CD14-positive monocyte (primary cell): Measurements from ENCODE around the gene PSMF1. TPM values are rescaled to one million over a fixed set of nuclear protein-coding genes. Genes with fewer than 3 reads are reported as not detected.

Experiments
- DNase-seq, 3 donors: peaks; one replicate each; pipeline ENCODE4 v3.0.0-alpha.2; 2011 to 2022
- H2AFZ ChIP-seq: 2 replicates; pipeline ENCODE4 v1.6.0; 2012; ENCODE audit warnings: mild to moderate bottlenecking, low read depth, low read length, inconsistent platforms; ENCODE audit not compliant: insufficient read depth, poor library complexity, severe bottlenecking
- H3K27ac ChIP-seq, 2 donors: 1 replicate in 1 of 2; 2 replicates in 1 of 2; pipeline ENCODE4 v1.5.1; 2012 to 2013; ENCODE audit warnings: low read length in 2 of 2, control low read depth in 1 of 2, inconsistent platforms in 1 of 2, low read depth in 1 of 2, mild to moderate bottlenecking in 1 of 2
- H3K27me3 ChIP-seq, 2 donors: one replicate each; pipeline versions ENCODE4 v1.6.0 to v1.6.1; 2011 to 2013; ENCODE audit warnings: low read length in 2 of 2; ENCODE audit not compliant: control insufficient read depth in 2 of 2, insufficient read depth in 2 of 2
- H3K36me3 ChIP-seq, 2 donors: replicated peaks in 1 of 2; 1 replicate in 1 of 2; 2 replicates in 1 of 2; pipeline versions ENCODE4 v1.5.1 to v1.6.1; 2012 to 2013; ENCODE audit warnings: low read length in 2 of 2, control low read depth in 1 of 2, inconsistent platforms in 1 of 2, mild to moderate bottlenecking in 1 of 2; ENCODE audit not compliant: insufficient read depth in 2 of 2, control insufficient read depth in 1 of 2
- H3K4me1 ChIP-seq, 2 donors: 1 replicate in 1 of 2; 2 replicates in 1 of 2; pipeline versions ENCODE4 v1.5.1 to v1.6.1; 2012 to 2013; ENCODE audit warnings: low read length in 2 of 2, control low read depth in 1 of 2, inconsistent platforms in 1 of 2, mild to moderate bottlenecking in 1 of 2, moderate library complexity in 1 of 2; ENCODE audit not compliant: insufficient read depth in 2 of 2, control insufficient read depth in 1 of 2
- H3K4me2 ChIP-seq: replicated peaks from 2 replicates; pipeline ENCODE3; 2012; ENCODE audit warnings: low read length, moderate library complexity, mild to moderate bottlenecking; ENCODE audit not compliant: poor library complexity, severe bottlenecking; ENCODE audit errors: extremely low read depth
- H3K4me3 ChIP-seq, 3 experiments: fragments of 200-600 bp in 1 of 3; sonication (generic) in 1 of 3; replicated peaks in 1 of 3; 1 replicate in 2 of 3; 2 replicates in 1 of 3; pipeline ENCODE4 v1.5.1; 2011 to 2013; ENCODE audit warnings: low read length in 3 of 3, mild to moderate bottlenecking in 3 of 3, control low read depth in 2 of 3, low read depth in 2 of 3, inconsistent platforms in 1 of 3, moderate library complexity in 1 of 3
- H3K79me2 ChIP-seq: 2 replicates; pipeline ENCODE4 v1.6.0; 2012; ENCODE audit warnings: mild to moderate bottlenecking, control low read depth, inconsistent platforms, low read length, moderate library complexity; ENCODE audit not compliant: insufficient read depth
- H3K9ac ChIP-seq: 2 replicates; pipeline ENCODE4 v1.6.0; 2017; ENCODE audit warnings: low read length, mild to moderate bottlenecking; ENCODE audit not compliant: insufficient read depth, poor library complexity, severe bottlenecking
- H3K9me3 ChIP-seq, 2 donors: replicated peaks in 1 of 2; 1 replicate in 1 of 2; 2 replicates in 1 of 2; pipeline versions ENCODE4 v1.5.1 to v1.6.1; 2012 to 2013; ENCODE audit warnings: low read length in 2 of 2, control low read depth in 1 of 2; ENCODE audit not compliant: control insufficient read depth in 1 of 2, insufficient read depth in 1 of 2
- H4K20me1 ChIP-seq: 2 replicates; pipeline ENCODE4 v1.6.0; 2012; ENCODE audit warnings: mild to moderate bottlenecking, low read length, control low read depth, moderate library complexity; ENCODE audit not compliant: insufficient read depth
- H3K27ac Mint-ChIP-seq, 7 donors: one replicate each; pipeline ENCODE4 v1.8.0; 2020; ENCODE audit warnings: mild to moderate bottlenecking in 7 of 7, mixed read lengths in 7 of 7, moderate library complexity in 6 of 7, inconsistent platforms in 2 of 7
- H3K27me3 Mint-ChIP-seq, 3 donors: one replicate each; pipeline ENCODE4 v1.8.0; 2021 to 2022; ENCODE audit warnings: low read depth in 3 of 3, mild to moderate bottlenecking in 3 of 3, mixed read lengths in 3 of 3, moderate library complexity in 3 of 3, inconsistent platforms in 1 of 3
- H3K36me3 Mint-ChIP-seq, 2 donors: one replicate each; pipeline ENCODE4 v1.8.0; 2020; ENCODE audit warnings: mixed read lengths in 2 of 2, inconsistent platforms in 1 of 2, mild to moderate bottlenecking in 1 of 2
- H3K4me1 Mint-ChIP-seq: one replicate; pipeline ENCODE4 v1.8.0; 2020; ENCODE audit warnings: mild to moderate bottlenecking, mixed read lengths
- H3K4me3 Mint-ChIP-seq, 2 donors: one replicate each; pipeline ENCODE4 v1.8.0; 2020; ENCODE audit warnings: mild to moderate bottlenecking in 2 of 2, mixed read lengths in 2 of 2, moderate library complexity in 1 of 2
- H3K9me3 Mint-ChIP-seq, 7 donors: one replicate each; pipeline ENCODE4 v1.8.0; 2020 to 2022; ENCODE audit warnings: mixed read lengths in 7 of 7, mild to moderate bottlenecking in 6 of 7, moderate library complexity in 6 of 7, inconsistent platforms in 2 of 7
- WGBS: methylation state at CpG from one replicate; pipeline ENCODE4 v1.1.5; 2013; ENCODE audit warnings: missing lambda C conversion rate; ENCODE audit not compliant: insufficient coverage; 5-methylcytosine and 5-hydroxymethylcytosine counted together
- intact Hi-C, 2 donors: fragments of 100-400 bp; cut with micrococcal nuclease; formaldehyde crosslinking; loops; one replicate each; pipeline versions ENCODE4 v1.15.0 to v1.15.1; 2023
- polyA plus RNA-seq, 3 donors: library from polyadenylated mRNA; depleted of rRNA in 1 of 3; unstranded in 2 of 3; stranded (reverse) in 1 of 3; fragments of 300-500 nt in 2 of 3; fragments of >200 nt in 1 of 3; fragmentation: Illumina TruSeq in 2 of 3; gene quantifications; 1 replicate in 2 of 3; 2 replicates in 1 of 3; pipeline ENCODE4 v1.2.3, GENCODE V29; 2012 to 2021
- TF ChIP-seq, protein P1 (sequence below): fragments of 200-600 bp; IDR thresholded peaks from one replicate; pipeline ENCODE4 v1.8.0; 2022; ENCODE audit warnings: antibody characterized with exemption, mild to moderate bottlenecking

The PSMF1 gene
- polyA plus RNA-seq, 3 donors, result 103 to 349 (median 138) TPM

DNA sequence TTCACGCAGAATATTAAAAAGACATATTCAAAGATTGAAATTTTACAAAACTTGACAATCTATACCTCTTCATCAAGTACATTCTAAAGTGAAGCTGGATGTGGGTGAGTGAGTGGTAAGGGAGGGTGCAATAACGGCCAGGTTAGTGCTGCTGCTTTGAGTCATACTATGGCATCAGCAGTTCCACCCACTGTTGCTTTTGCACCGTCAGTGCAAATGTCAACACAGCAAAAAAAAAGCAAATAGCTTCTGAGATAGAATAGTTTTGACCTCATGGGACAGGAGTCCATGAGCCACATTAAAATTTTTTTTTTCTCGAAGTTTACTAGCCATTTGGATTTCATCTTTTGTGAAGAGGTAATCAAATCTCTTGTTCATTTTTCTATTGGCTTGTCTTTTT lies 31.8 kb downstream of the PSMF1 start:
- no peak overlapping the region for H3K9ac ChIP-seq

DNA sequence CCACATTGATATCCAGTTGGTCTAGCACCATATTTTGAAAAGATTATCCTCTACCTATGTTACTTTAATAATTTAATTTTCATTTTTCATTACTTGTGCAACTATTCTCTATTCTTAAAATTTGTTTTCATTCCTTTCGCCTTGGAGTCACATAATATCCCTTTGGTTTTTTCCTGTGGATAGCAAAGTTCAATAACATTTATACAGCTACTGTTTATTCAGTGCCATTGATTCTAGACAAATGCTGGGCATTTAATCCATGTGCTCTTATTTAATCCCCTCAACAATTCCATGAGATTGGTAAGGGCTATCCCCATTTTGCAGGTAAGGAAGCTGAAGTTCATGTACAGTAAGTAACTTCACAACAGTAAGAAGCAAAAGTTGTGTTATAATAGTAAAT lies 32.6 kb downstream of the PSMF1 start:
- TF ChIP-seq, protein P1, sequence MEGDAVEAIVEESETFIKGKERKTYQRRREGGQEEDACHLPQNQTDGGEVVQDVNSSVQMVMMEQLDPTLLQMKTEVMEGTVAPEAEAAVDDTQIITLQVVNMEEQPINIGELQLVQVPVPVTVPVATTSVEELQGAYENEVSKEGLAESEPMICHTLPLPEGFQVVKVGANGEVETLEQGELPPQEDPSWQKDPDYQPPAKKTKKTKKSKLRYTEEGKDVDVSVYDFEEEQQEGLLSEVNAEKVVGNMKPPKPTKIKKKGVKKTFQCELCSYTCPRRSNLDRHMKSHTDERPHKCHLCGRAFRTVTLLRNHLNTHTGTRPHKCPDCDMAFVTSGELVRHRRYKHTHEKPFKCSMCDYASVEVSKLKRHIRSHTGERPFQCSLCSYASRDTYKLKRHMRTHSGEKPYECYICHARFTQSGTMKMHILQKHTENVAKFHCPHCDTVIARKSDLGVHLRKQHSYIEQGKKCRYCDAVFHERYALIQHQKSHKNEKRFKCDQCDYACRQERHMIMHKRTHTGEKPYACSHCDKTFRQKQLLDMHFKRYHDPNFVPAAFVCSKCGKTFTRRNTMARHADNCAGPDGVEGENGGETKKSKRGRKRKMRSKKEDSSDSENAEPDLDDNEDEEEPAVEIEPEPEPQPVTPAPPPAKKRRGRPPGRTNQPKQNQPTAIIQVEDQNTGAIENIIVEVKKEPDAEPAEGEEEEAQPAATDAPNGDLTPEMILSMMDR, result no peak
- Histone ChIP-seq H4K20me1 (peaks cover 68% of the 10 kb centered on the region), H3K4me3 (no peak overlapping the region), H3K9ac (no peak overlapping the region), H3K9me3 (no peaks in the 10 kb centered on the region), H3K79me2 (peaks cover 3% of the 10 kb centered on the region), H2AFZ (no peak overlapping the region), H3K4me2 (no peak overlapping the region), H3K36me3 (peaks cover 65 to 96% of the 10 kb centered on the region in 2 donors), H3K27me3 (no peaks in the 10 kb centered on the region), H3K4me1 (no peaks in the 10 kb centered on the region), H3K27ac (no peak overlapping the region)
- H3K4me1 Mint-ChIP-seq, result no peaks in the 10 kb centered on the region
- peaks cover 71 to 78% of the 10 kb centered on the region in 2 donors for H3K36me3 Mint-ChIP-seq
- no CpG with 5 or more reads among the region's 1 CpG for WGBS
- H3K4me3 Mint-ChIP-seq, result no peak overlapping the region
- peaks cover 0 to 3% (median 0%) of the 10 kb centered on the region in 7 donors for H3K9me3 Mint-ChIP-seq
- DNase-seq, result no peak
- no peak overlapping the region for H3K27ac Mint-ChIP-seq
- no peaks in the 10 kb centered on the region for H3K27me3 Mint-ChIP-seq
- intact Hi-C loops, result no loop called here

More for the DNA sequence above, 31.8 kb downstream of the PSMF1 start:
- H3K79me2 ChIP-seq, result peaks cover 3% of the 10 kb centered on the region
- no peak overlapping the region for H3K4me3 ChIP-seq
- peaks cover 0 to 3% (median 0%) of the 10 kb centered on the region in 3 donors for H3K27me3 Mint-ChIP-seq
- H3K4me1 ChIP-seq, result no peaks in the 10 kb centered on the region
- H3K27me3 ChIP-seq, result no peaks in the 10 kb centered on the region
- no peak overlapping the region for H2AFZ ChIP-seq
- no peaks in the 10 kb centered on the region for H3K9me3 ChIP-seq
- WGBS, result 89% methylated on average over 1 of the region's 4 CpGs
- H4K20me1 ChIP-seq, result peaks cover 76% of the 10 kb centered on the region
- no peaks in the 10 kb centered on the region for H3K4me1 Mint-ChIP-seq
- no peak overlapping the region for H3K4me2 ChIP-seq
- H3K27ac Mint-ChIP-seq, result peak overlapping the region in 1 of 7 donors; percentile 18
- intact Hi-C loops, result no loop called here
- H3K27ac ChIP-seq, result no peak overlapping the region
- H3K36me3 ChIP-seq, result peaks cover 65 to 96% of the 10 kb centered on the region in 2 donors
- H3K36me3 Mint-ChIP-seq, result peaks cover 71 to 78% of the 10 kb centered on the region in 2 donors
- peaks cover 0 to 1% (median 0%) of the 10 kb centered on the region in 7 donors for H3K9me3 Mint-ChIP-seq
- no peak for DNase-seq
- TF ChIP-seq, protein P1, result no peak
- no peak overlapping the region for H3K4me3 Mint-ChIP-seq
